Prostate gland (tissue), 2 donors: ENCODE results near the gene IKZF1. TPM values are rescaled to one million over a fixed set of nuclear protein-coding genes. Genes with fewer than 3 reads are reported as not detected.

ENCODE experiments used
- DNase-seq: peaks from one replicate; pipeline ENCODE4 v3.0.0-alpha.2; 2019; ENCODE audit warnings: low spot score
- H3K27ac ChIP-seq, 2 donors: fragments of 200-600 bp; sonication (generic); 2 replicates each; pipeline ENCODE4 v1.5.1; 2017 to 2019
- H3K27me3 ChIP-seq: fragments of 200-600 bp; sonication (generic); replicated peaks from 2 replicates; pipeline ENCODE4 v1.5.1; 2019; ENCODE audit not compliant: insufficient read depth
- H3K36me3 ChIP-seq, 2 donors: fragments of 200-600 bp; sonication (generic); 1 replicate in 1 of 2; 2 replicates in 1 of 2; pipeline versions ENCODE4 v1.5.1 to v1.8.1; 2017 to 2019
- H3K4me1 ChIP-seq: fragments of 200-600 bp; sonication (generic); replicated peaks from 2 replicates; pipeline ENCODE4 v1.5.1; 2019
- H3K4me3 ChIP-seq, 2 donors: fragments of 200-600 bp; sonication (generic); 2 replicates each; pipeline ENCODE4 v1.5.1; 2017 to 2019
- H3K9me3 ChIP-seq: fragments of 200-600 bp; sonication (generic); 2 replicates; pipeline ENCODE4 v1.5.1; 2017
- POLR2A ChIP-seq: fragments of 450-650 bp; IDR thresholded peaks from one replicate; pipeline ENCODE4 v1.6.1; 2016; ENCODE audit warnings: antibody characterized with exemption, mild to moderate bottlenecking
- POLR2AphosphoS5 ChIP-seq: sonication (generic); formaldehyde crosslinking; IDR thresholded peaks from one replicate; pipeline ENCODE4 v1.6.1; 2017; ENCODE audit warnings: antibody characterized with exemption
- WGBS: methylation state at CpG from one replicate; pipeline ENCODE4 v1.1.5; 2018; 5-methylcytosine and 5-hydroxymethylcytosine counted together
- intact Hi-C: fragments of 100-400 bp; cut with DNase I; formaldehyde crosslinking; loops from one replicate; pipeline ENCODE4 v1.14.2; 2022
- total RNA-seq, 2 donors: library from RNA; depleted of rRNA; stranded (reverse); fragments of >200 nt; gene quantifications; one replicate each; pipeline ENCODE4 v1.1.0, GENCODE V29; 2016
- TF ChIP-seq, protein P1 (sequence below), 4 experiments: fragments of 200-600 bp in 2 of 4; fragments of 450-650 bp in 2 of 4; sonication (generic) in 2 of 4; IDR thresholded peaks; 1 replicate in 3 of 4; 2 replicates in 1 of 4; pipeline ENCODE4 v1.5.1; 2016 to 2019; ENCODE audit warnings: antibody characterized with exemption in 4 of 4, mild to moderate bottlenecking in 2 of 4, moderate library complexity in 2 of 4

IKZF1 gene
- total RNA-seq, 2 donors from 2014 or later = 2.7 to 7.7 TPM

DNA sequence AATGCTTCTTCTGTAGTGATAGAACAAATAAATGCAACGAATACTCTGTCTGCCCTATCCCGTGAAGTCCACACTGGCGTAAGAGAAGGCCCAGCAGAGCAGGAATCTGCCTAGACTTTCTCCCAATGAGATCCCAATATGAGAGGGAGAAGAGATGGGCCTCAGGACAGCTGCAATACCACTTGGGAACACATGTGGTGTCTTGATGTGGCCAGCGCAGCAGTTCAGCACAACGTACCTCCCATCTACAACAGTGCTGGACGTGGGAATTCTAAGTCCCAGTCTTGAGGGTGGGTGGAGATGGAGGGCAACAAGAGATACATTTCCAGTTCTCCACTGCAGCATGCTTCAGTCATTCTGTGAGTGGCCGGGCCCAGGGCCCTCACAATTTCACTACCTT, 99.9 kb downstream of the IKZF1 start:
- Histone ChIP-seq H3K4me1 (no peaks in the 10 kb centered on the region), H3K27me3 (peaks cover 6% of the 10 kb centered on the region), H3K36me3 (no peaks in the 10 kb centered on the region), H3K27ac (no peak overlapping the region), H3K4me3 (no peak overlapping the region), H3K9me3 (no peaks in the 10 kb centered on the region)
- DNase-seq = no peak
- intact Hi-C loops = no loop called here
- TF ChIP-seq, protein P1, sequence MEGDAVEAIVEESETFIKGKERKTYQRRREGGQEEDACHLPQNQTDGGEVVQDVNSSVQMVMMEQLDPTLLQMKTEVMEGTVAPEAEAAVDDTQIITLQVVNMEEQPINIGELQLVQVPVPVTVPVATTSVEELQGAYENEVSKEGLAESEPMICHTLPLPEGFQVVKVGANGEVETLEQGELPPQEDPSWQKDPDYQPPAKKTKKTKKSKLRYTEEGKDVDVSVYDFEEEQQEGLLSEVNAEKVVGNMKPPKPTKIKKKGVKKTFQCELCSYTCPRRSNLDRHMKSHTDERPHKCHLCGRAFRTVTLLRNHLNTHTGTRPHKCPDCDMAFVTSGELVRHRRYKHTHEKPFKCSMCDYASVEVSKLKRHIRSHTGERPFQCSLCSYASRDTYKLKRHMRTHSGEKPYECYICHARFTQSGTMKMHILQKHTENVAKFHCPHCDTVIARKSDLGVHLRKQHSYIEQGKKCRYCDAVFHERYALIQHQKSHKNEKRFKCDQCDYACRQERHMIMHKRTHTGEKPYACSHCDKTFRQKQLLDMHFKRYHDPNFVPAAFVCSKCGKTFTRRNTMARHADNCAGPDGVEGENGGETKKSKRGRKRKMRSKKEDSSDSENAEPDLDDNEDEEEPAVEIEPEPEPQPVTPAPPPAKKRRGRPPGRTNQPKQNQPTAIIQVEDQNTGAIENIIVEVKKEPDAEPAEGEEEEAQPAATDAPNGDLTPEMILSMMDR (IDR thresholded peaks at IDR 0.05) = no peak
- TF ChIP-seq POLR2A (no peak), POLR2AphosphoS5 (no peak)
- WGBS = 84% methylated on average over 7 of the region's 7 CpGs

DNA sequence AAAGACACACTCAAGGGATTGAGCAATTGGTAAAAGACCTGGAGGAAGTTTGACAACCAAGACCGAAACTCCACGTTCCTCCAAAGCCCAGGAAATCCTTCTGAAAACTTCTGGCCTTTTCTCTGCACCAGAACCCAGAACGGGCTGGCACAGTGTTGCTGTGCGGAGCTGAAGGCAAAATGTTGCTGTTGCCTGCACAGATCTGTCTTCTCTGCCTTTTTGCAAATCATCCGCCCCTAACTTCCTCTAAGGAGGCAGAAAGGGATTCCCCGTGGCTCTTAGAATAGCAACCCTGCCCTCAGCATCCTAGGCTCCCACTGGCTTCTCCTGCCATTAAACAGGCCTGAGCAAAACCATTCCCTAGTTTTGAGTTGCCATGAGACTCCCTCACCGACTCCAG, 100.7 kb downstream of the IKZF1 start:
- Histone ChIP-seq H3K4me3 (no peak overlapping the region), H3K4me1 (no peaks in the 10 kb centered on the region), H3K27me3 (peaks cover 1% of the 10 kb centered on the region), H3K27ac (no peak overlapping the region), H3K36me3 (no peaks in the 10 kb centered on the region), H3K9me3 (no peaks in the 10 kb centered on the region)
- 76% methylated on average over 7 of the region's 7 CpGs for WGBS
- TF ChIP-seq POLR2AphosphoS5 (no peak), POLR2A (no peak)
- TF ChIP-seq, protein P1 (IDR thresholded peaks at IDR 0.05) = no peak
- intact Hi-C loops = no loop called here
- no peak for DNase-seq

DNA sequence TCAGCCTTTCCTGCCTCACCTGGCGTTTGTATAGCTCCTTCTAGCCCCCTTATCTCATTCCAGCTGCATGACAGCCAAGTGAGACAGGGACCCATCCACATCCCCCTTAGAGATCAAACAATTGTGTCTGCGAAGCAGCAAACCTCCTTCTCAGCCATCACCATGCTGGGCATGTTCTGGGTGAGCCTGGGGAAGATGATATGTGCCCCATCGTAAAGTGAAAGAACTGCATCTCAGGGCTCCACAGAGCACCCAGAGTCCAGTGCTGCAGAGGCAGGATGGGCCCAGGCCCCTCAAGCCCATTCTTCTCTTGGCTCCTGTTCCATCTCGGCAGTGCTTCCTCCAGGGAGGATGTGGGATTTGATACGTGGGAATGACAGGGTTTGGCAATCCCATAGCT, 102.4 kb downstream of the IKZF1 start:
- Histone ChIP-seq H3K4me3 (no peak overlapping the region), H3K27me3 (peaks cover 1% of the 10 kb centered on the region), H3K27ac (no peak overlapping the region), H3K36me3 (no peaks in the 10 kb centered on the region), H3K4me1 (no peaks in the 10 kb centered on the region), H3K9me3 (no peaks in the 10 kb centered on the region)
- intact Hi-C loops = no loop called here
- WGBS = 67% methylated on average over 5 of the region's 5 CpGs
- TF ChIP-seq POLR2A = no peak
- no peak for TF ChIP-seq POLR2AphosphoS5
- TF ChIP-seq, protein P1 (IDR thresholded peaks at IDR 0.05) = no peak
- DNase-seq = no peak

DNA sequence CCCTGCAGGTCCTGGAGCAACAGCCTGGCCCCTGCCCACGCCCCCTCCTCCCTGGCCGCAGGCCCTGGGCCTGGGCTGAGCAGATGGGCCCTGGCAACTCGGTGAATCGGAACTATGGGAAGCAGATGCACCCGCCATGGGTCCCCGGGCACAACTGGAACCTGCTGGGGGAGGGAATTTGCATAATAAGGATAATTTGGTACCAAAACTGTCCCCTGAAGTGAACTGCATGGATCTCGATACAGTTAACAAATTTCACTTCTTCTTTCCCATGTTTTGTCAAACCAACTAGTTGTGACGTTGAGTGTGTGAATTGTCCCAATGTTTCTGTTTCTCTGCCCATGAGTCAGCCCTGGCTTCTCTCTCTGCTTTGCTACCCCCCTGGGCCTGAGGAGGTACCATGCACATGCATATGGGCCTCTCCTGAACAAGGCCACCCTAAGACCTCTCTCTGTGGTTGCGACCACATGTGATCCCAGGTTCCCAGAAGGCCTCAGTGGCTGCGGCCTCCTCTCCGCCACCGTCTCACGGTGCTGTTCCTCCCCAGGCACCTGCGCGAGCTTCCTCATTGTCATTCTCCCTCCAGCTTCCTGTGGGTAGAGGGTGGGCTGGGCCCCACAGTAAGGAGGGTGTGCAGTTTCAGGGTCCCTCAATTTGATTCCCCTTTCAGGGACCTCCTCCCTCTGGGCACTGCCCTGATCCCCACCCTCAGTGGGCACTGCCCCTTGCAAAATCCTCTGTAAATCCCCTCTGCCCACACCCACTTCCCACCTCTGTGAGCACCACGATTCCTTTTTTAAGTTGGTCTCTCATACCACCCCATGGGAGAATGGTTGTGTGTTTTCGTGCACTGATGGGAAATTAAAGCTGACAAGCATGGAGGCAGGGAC, 105.6 kb downstream of the IKZF1 start:
- intact Hi-C loops = loop anchor here (10.0 kb wide), 1 partner anchor 265 kb away; no protein-coding TSS in a partner anchor
- Histone ChIP-seq H3K4me1 (no peaks in the 10 kb centered on the region), H3K36me3 (no peaks in the 10 kb centered on the region), H3K9me3 (no peaks in the 10 kb centered on the region), H3K27me3 (peaks cover 1% of the 10 kb centered on the region), H3K27ac (no peak overlapping the region), H3K4me3 (no peak overlapping the region)
- no peak for DNase-seq
- WGBS = 82% methylated on average over 17 of the region's 17 CpGs
- TF ChIP-seq POLR2AphosphoS5 (no peak), POLR2A (no peak)
- TF ChIP-seq, protein P1 (IDR thresholded peaks at IDR 0.05) = no peak

DNA sequence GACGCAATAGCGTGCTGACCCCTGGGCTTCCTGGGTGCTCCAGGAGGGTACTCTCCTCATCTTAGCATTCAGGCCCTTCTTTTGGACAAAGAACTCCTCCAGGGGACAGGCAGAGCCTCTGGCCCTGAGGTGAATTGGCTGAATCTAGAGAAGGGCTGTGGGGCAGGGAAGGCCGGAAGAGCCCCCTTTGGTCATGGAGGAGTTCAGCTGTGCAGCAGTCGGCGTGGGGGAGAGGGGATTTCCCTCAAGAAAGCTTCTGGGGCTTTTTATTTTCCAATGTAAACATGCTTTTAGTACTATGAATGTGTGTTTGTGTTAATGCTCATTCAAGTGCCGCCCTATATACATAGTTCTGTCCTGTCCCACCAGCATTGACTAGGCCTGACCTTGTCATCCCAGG, 106.8 kb downstream of the IKZF1 start:
- Histone ChIP-seq H3K4me3 (no peak overlapping the region), H3K4me1 (no peaks in the 10 kb centered on the region), H3K36me3 (no peaks in the 10 kb centered on the region), H3K27ac (no peak overlapping the region), H3K27me3 (no peaks in the 10 kb centered on the region), H3K9me3 (no peaks in the 10 kb centered on the region)
- TF ChIP-seq, protein P1 (IDR thresholded peaks at IDR 0.05) = no peak
- TF ChIP-seq POLR2A = no peak
- no peak for TF ChIP-seq POLR2AphosphoS5
- 67% methylated on average over 6 of the region's 6 CpGs for WGBS
- intact Hi-C loops = loop anchor here (10.0 kb wide), 1 partner anchor 267 kb away; no protein-coding TSS in a partner anchor
- DNase-seq = no peak
